SK-N-SH (cell line): Measurements from ENCODE around the gene DOCK4.

Experiments
- CHD2 ChIP-seq: fragments of 150-350 bp; IDR thresholded peaks from 2 replicates; pipeline ENCODE4 v1.6.1; 2018; ENCODE audit warnings: low read length; ENCODE audit not compliant: partially characterized antibody
- ELF1 ChIP-seq: IDR thresholded peaks from 2 replicates; pipeline ENCODE4 v1.4.0; 2012
- EZH2phosphoT487 ChIP-seq: fragments of 200-600 bp; sonication (generic); IDR thresholded peaks from 2 replicates; pipeline ENCODE4 v1.6.1; 2017; ENCODE audit warnings: low read depth, mixed run types, mild to moderate bottlenecking, antibody characterized with exemption, moderate library complexity, borderline replicate concordance
- IRF3 ChIP-seq: fragments of 150-350 bp; IDR thresholded peaks from 2 replicates; pipeline ENCODE4 v1.6.1; 2016; ENCODE audit warnings: mild to moderate bottlenecking, low read depth, low read length
- MEF2A ChIP-seq: IDR thresholded peaks from 2 replicates; pipeline ENCODE4 v1.4.0; 2012; ENCODE audit warnings: low read depth, borderline replicate concordance
- POLR2AphosphoS5 ChIP-seq: IDR thresholded peaks from 2 replicates; pipeline ENCODE4 v1.6.1; 2012; ENCODE audit warnings: low read depth, low read length
- RAD21 ChIP-seq: IDR thresholded peaks from 2 replicates; pipeline ENCODE4 v1.6.1; 2012; ENCODE audit warnings: mild to moderate bottlenecking, low read length

GRCh38 chr7:112083776-112084355 lies 122.3 kb downstream of the DOCK4 start:
- TF ChIP-seq RAD21: no peak
- no peak for TF ChIP-seq POLR2AphosphoS5
- TF ChIP-seq IRF3: no peak
- TF ChIP-seq EZH2phosphoT487: no peak
- no peak for TF ChIP-seq MEF2A
- TF ChIP-seq ELF1: no peak
- TF ChIP-seq CHD2: no peak
